DMS153 treated with DMSO at 0.1 percent for 48 hours (cell line): ENCODE measurements around the gene MAGI3.

Experiments used
- DNase-seq: peaks from one replicate; lab custom pipeline; 2025; ENCODE audit not compliant: unreplicated experiment; lab: John Stamatoyannopoulos, UW

MAGI3 gene

DNA sequence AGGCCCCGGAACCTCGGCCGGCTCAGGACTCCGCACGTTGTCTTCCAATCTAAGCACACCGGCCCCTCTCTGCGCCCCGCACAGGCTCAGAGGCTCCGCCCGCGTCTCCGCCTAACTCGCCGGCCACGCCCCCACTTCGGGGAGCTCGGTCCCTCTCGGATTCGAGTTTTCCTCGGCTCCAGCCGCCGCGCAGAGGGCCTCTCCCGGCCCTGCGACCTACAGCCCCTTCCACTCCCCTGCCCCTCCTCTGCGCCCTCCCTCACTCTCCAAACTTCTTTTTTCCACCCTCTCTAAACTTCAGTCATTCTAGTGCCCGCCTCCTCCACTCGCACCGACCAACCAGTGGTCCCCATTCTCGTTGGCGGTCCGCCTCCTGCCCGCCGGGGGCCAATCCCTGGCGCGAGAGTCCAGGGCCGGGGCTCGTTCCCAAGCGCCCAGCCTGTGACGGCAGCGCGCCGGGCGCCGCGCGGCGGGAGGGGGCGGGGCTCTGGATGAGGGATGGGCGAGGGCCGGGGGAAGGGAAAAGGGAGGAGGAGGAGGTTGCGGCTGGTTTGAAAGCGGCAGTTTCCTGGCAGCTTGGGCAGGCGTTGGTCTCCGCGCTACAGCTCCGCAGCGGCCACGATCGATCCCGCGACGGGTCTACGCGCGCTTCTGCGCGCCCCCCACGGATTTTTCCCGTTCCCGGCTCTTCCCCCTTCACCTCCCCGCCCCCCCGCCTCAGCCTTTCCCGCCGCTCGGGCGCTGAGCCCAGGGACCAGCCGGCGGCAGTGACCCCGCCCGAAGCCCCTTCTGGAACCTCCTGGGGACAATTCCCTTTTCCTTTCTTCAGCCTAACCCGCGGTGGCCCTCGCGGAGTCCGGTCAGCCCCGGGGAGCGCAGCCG, at the start of gene MAGI3:
Gene MAGI3 (plus strand): TSS at position 563 of the 882 bp plus-strand sequence. CDS start 519 bp downstream, outside the sequence.
- peak; percentile 91 for DNase-seq

DNA sequence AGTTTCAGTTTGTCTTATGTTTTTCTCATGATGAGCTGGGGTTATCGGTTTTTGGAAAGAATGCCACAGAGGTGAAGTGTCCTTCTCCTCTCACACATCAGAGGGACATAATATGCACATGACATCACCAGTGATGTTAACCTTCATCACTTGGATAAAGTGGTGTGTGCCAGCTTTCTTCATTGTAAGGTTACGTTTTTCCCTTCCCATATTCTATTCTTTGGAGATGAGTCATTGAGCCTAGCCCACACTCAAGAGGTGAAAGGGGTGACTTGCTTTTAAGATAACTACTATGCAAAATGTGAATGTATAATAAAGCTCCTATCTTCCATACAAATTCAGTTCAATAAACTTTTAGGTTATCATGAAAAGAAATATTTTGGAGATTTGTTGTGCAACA, 36.7 kb upstream of the MAGI3 start:
- no peak for DNase-seq

DNA sequence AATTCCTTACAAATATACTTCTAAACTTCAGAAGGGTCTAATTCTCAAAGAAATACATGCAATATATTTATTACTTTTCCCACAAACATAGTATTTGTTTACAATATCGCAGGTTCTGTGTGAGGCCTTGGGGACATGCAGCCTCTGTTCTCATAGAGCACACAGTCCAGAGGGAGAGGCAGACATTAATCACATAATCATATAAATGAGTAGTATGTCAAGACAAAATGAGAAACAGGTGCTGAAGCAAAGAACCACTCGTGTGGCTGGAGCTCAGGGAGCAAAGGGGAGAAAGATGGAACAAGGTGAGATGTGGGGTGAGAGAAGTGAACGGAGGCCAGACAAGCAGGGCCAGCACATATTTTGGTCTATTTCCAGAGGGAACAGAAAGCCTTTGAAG, 26.4 kb upstream of the MAGI3 start:
- no peak for DNase-seq

DNA sequence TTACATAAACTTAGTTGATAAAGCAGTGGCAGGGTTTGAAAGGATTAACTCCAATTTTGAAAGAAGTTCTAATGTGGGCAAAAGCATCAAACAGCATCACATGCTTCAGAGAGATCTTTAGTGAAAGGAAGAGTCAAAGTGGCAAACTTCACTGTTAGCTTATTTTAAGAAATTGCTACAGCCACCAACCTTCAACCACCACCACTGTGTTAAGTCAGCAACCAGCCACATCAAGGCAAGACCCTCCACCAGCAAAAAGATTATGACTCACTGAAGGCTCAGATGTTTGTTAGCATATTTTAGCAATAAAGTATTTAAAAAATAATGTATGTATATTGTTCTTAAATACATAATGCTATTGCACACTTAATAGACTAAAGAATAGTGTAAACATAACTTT, 21.3 kb upstream of the MAGI3 start:
- DNase-seq = no peak

DNA sequence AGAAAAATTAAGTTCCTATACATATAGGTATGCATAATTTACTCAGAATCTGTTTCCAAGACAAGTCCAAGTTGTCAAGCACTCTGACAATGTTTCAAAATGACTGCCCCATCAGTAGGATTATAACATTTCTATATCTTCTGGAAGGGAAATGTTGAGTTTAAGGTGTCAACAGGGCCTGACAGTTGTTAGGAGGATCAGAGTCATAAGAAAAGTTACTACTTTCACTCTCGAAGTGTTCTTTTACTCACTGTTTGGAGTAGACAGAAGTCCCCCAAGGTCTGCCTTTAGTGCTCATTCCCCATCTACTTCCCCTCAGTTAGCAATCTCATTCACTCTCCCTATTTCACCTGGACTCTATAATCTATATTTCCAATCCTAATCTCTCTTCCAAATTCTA, 20.6 kb upstream of the MAGI3 start:
- no peak for DNase-seq

DNA sequence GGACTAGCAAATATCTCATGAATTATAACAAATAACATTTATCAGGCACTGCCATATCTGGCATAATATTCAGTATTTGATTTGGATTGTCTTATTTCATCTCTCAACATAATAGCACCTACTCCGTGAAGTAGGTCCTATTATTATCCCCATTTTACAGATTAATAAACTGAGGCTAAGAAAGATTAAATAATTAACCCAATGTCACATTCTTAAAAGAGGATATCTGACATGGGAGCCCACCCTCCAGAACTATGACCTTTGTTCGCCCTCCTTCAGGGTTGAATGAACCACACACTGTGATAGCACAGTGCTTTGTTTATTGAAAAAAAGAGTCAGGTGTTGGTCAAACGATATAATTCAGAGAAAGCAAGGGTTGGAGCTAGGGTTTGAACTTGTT, 19.4 kb upstream of the MAGI3 start:
- no peak for DNase-seq

DNA sequence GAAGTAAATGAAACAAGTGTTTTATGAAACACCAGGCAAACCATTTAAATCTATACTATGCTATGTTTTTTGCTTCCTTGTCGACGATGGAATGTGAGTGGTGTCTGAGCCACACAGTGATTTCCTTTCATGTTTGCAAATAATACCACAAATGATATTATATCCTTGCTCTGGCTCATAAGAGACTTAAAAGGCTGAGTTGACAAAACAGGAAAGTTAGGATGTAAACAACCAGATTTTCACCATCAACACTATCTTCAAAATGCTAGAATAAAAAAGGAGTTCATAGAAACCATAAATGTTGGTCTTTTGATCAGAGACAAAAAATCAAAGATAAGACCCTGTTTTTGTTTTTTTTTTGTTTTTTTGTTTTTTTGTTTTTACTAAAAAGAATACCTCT, 17.8 kb upstream of the MAGI3 start:
- DNase-seq = no peak

DNA sequence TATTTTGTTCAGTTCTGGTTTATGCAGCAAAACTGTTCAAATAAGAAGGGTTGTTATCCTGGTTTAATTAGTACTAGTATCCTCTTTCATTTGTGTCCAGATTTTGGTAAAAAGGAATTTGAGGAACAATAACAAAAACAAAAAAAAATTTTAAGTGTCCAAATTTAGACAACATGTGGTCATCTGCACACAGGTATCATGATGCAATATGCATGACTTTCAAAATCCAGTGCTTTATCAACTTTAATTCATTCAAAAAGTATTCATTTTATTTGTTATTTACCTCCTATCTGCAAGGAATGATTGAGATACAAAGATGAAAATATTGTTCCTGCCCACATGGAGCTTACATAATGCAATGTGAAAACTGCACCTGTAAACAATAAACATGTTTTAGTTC, 16.7 kb upstream of the MAGI3 start:
- no peak for DNase-seq

DNA sequence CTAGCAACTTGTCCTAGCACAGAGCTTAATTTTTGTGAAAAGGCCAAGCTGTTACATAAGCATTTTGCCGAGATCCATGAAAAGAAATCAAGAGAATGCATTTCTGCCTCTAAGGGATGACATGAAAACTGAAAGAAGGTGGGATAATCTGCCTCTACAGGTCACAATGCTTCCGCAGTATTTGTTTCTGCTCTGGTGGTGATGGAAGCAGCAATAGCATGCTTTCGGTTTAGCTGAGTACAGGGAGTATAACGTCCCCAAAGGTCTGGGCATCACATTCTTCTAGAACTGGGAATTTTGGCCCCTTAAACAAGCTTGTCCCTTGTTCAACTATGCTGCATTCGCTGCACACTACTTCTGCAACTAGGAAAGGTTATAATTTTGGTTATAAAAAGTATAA, 14.4 kb upstream of the MAGI3 start:
- DNase-seq = no peak

DNA sequence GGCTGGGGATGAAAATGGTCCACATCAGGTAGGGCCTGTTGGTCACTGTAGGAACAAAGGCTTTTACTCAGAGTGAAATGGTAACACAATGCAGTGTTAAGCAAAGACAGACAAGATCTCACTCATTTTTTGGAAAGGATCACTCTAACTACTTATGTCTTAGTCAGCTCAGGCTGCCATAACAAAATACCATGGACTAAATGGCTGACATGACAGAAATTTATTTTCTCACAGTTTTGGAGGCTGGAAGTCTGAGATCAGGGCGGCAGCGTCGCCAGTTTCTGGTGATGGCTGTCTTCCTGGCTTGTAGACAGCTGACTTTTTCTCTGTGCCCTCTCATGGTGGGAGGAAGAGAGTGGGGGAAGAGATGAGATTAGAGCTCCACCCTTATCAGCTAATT, 10.2 kb upstream of the MAGI3 start:
- no peak for DNase-seq

DNA sequence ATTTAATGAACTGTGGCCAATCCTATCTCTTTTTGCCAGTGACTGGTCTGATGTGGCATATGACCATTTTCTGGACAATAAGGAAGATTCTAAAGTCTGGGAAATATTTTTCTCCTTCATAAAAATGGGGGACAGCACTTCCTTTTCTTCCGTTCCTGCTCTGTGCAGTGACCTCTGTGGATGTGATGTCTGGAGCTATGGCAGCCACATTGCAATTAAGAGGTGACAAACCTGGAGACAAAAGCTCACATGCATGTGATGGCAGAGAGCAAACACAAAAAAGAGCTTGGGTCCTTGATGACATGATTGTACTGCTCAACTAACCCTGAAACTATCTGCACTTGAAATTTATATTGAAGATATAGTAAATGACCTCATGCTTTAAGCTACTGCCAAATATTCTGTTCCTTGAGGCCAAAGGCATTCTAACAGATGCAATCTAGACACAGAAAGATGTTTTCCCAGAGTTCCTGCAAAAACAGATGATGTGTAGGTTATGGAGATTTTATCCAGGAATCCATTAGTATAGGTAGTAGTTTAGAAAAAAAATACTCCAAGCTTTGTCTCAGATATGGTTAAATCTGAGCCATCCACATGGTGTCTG, 2.2 kb upstream of the MAGI3 start:
- no peak for DNase-seq

DNA sequence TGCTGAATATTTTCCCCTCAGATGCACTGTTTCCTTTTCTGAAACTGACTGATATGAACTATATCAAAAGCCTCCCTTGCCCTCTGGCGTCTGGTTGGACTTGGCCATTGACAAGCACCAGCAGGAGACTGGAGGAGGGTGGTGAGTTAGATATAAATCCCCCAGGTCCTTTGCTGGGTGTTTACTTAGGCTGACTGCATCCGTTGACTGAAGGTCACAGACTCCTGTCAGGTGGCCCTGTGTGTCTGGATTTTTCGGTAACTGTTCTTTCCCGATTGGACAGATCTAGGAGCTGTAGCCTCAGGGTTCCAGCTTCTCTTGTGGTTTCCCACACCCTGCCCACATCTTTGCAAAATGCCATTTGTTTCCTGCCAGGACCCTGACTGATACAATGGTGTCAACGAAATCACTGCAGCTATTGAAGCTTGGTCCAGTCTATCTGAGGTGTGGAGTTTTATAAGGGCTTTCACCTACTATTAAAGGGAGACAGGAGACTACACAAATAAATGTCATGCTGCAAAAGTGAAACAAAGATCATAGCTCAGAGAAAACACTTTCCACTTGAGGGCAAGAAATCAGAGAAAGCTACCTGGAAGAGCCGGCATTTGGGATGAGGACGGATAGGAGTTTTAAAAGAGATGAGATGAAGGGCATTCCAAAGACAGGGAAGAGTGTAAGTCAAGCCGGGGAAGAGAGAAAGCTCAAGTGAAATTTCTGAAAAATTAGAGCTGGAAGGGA, 1.5 kb upstream of the MAGI3 start:
- DNase-seq = no peak

DNA sequence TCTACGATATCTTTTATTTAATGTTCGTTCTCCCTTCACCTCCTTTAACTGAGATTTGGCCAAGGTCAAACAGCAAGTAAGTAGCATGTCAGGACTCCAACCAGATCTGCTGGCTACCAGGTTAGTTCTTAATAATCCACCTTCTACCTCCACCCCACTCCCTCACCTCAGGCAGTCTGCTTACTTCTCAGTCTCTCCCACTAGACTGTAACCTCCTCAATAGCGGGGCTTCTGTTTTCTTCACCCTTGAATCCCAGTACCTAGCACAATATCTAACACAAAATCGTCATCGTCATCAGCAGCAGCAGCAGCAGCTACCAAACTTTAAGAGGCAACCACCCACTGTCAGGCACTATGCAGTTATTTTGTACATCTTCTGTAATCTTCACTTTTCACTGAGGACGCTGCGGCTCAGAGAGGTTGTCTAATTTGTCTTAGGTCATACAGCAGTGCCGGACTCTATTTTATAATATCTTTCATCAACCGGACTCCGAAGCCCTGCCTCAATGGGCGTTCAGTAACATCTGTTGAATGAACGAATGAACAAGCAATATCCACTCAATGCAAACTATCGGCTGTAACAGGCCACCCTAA, 859 bp upstream of the MAGI3 start:
- DNase-seq = no peak

DNA sequence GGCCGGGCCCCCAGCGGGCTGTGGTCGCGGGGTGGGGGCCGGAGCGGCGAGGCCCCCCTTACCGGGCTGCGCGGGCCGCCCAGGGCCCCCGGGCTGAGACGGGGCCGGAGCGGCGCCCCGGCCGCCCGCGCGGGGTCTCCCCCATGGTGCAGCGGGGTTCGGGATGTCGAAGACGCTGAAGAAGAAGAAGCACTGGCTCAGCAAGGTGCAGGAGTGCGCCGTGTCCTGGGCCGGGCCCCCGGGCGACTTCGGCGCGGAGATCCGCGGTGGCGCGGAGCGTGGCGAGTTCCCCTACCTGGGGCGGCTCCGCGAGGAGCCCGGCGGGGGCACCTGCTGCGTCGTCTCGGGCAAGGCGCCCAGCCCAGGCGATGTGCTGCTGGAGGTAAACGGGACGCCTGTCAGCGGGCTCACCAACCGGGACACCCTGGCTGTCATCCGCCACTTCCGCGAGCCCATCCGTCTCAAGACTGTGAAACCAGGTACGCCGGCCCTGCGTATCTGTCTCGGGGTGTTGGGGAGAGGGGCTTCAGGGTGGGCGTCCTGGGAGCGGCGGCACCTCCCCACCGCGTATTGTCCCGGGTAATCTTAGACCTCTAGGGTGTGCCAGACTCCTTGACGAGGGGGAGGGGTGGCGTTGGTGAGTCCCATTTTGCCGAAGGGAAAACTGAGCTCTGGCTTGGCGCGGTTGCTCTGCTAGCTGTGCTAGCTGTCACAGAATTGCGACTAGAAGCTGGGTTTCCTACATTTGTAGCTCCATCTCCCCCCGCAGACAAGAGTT, 745 bp downstream of the MAGI3 start:
- DNase-seq = no peak

DNA sequence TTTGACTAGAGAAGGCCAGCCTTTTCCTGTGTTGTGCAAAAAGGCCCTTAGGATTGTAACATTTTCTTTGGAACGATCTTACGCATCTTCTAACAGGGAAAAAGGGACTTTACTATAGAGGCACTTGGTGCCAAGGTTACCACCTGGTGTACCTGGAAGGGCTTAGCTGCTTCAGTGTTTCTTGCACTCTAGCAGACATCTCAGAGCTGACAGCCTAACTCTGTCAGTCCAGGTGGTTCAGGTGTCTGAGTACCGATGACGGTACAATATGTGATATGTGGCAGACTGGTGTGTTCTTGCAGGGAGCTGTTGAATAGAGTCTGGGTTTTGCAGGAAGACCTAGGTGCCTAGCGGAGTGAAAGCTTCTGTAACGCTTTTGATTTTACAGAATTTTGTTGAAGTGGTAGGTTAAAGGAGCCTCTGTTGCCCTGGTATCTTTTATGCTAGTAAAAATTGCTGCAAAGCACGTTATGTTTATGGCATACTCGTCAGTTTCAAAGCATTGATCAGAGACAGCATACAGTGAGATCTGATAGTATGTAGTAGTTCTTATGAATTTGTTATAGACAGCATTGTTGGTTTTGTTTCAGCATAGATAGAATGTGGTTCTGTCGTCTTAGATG, 1.4 kb downstream of the MAGI3 start:
- peak; percentile 27 for DNase-seq

DNA sequence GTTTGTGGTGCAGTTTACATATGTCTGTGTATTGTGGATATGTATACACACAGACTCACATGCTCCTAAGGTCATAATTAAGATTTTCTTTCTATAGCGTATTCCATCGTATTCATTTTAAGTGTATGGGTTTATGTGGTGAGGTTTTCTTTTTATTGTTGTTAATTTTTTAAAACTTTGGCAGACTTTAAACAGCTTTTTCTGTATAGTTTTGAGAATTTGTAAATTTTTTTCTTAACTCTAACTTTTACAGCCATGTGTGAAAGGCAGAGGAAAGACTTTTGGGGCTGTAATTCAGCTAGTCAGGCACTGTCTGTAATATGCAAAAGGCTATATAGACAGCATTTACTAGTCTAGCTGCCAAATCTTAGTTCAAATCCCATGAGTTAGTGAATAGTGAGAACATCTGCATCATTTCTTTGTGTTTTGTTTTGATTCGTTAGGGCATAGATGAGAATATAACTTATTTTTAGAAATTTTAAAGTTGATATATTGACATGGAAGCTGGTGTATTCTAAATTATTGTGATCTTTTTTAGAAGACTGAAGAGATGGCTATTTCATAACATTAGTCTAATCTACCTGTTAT, 2.3 kb downstream of the MAGI3 start:
- DNase-seq = no peak

DNA sequence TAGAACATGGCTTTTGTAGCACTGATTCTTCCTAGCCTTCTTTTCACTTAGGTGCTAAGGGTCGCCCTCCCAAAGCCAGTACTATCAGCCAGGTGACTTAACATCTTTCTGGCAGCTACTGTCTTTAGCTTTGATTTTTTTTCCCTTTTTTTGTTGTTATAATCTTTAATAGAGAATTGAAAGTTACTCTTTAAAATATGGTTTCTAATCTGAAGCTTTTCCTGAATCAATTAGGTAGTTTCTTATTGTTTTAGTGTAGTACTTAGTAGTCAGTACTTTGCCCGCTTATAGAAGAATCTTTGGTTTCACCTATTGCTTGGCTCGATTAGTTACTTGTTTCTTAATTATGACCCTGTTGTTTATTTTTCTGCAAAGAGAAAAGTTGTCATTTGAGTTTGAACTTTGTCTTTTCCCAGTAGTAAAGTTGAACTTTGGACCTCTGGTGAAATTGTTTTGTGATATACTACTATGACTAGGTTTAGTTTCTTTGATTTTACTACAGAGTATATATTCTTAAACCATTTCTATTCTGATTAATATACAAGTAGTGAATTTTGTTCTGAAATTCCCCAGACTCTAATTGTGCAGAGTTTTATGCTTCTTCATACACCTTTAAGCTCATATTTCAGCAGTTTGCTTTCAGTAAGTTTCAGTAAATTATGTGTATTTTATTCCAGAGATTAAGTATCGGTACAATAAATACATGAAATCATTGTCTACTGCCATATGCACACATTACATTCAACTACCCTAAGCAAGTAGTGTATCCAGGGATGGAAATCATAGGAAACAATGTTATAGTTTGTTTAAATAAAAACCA, 3.9 kb downstream of the MAGI3 start:
- DNase-seq = no peak

DNA sequence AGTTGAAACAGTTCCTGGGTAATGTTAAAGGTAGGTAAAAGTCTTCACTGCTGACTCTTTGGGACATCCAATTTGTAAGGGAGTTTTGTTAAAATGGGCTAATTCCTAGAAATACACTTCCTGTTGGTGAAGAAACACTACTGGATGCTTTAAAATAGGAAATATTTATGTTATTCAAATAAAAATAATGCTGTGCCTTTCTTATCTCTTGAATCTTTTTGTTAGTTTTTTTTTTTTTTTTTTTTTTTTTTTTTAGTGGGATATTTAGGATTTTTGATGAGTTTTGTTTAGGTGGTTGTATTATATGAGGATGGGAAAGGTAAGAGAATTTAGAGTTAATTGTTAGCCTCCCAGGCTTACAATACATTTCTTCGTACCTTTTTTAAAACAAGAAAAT, 4.5 kb downstream of the MAGI3 start:
- no peak for DNase-seq

DNA sequence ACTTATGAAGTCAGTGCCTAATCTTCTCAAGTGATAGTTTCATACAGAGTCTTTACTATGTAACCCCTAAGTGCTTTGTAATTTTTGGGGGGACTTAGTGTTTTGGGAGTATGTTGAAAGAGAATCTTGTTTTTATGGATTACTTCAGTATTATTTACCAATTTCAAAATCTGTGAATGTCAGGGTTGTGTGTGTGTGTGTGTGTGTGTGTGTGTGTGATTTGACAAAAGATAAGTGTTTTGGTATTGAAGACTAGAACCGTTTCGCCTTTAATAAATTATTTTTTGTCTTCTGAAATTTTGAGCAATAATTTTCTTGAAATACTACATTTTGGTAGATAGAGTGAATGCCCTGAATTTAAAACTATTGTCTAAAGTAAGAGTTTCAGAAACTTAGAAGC, 5.8 kb downstream of the MAGI3 start:
- DNase-seq = no peak
